Nephron progenitor cell (in vitro differentiated cells): ENCODE measurements around the gene ANXA11.

ENCODE experiments used
- DNase-seq: peaks from one replicate; pipeline ENCODE4 v3.0.0; 2021
- H3K27ac Mint-ChIP-seq: 2 replicates; pipeline ENCODE4 v1.8.0; 2021; ENCODE audit warnings: mild to moderate bottlenecking, moderate library complexity, mixed read lengths
- H3K27me3 Mint-ChIP-seq: 2 replicates; pipeline ENCODE4 v1.8.0; 2021; ENCODE audit warnings: mild to moderate bottlenecking, low read depth, mixed read lengths; ENCODE audit not compliant: poor library complexity
- H3K36me3 Mint-ChIP-seq: 2 replicates; pipeline ENCODE4 v1.8.0; 2021; ENCODE audit warnings: low read depth, mixed read lengths
- H3K4me1 Mint-ChIP-seq: 2 replicates; pipeline ENCODE4 v1.8.0; 2021; ENCODE audit warnings: mixed read lengths
- H3K4me3 Mint-ChIP-seq: 2 replicates; pipeline ENCODE4 v1.8.0; 2021; ENCODE audit warnings: mild to moderate bottlenecking, moderate library complexity, mixed read lengths
- H3K9me3 Mint-ChIP-seq: 2 replicates; pipeline ENCODE4 v1.8.0; 2021; ENCODE audit warnings: mild to moderate bottlenecking, moderate library complexity, mixed read lengths
- CTCF ChIP-seq: fragments of 200-600 bp; sonication (generic); IDR thresholded peaks from 2 replicates; pipeline ENCODE4 v1.5.0; 2021; ENCODE audit warnings: antibody characterized with exemption

ANXA11 gene

GRCh38 chr10:80154978-80155695 lies 50.2 kb downstream of the ANXA11 start:
- H3K36me3 Mint-ChIP-seq = peaks cover 26% of the 10 kb centered on the region
- no peak for DNase-seq
- H3K27me3 Mint-ChIP-seq = peaks cover 3% of the 10 kb centered on the region
- no peak for TF ChIP-seq CTCF
- peaks cover 5% of the 10 kb centered on the region for H3K9me3 Mint-ChIP-seq
- no peak overlapping the region for H3K4me3 Mint-ChIP-seq
- H3K4me1 Mint-ChIP-seq = peaks cover 24% of the 10 kb centered on the region
- H3K27ac Mint-ChIP-seq = no peak overlapping the region

GRCh38 chr10:80154626-80154977 lies 50.7 kb downstream of the ANXA11 start:
- Mint-ChIP-seq H3K4me3 (no peak overlapping the region), H3K27ac (no peak overlapping the region), H3K27me3 (peaks cover 3% of the 10 kb centered on the region), H3K4me1 (peaks cover 19% of the 10 kb centered on the region), H3K9me3 (peaks cover 6% of the 10 kb centered on the region), H3K36me3 (peaks cover 27% of the 10 kb centered on the region)
- TF ChIP-seq CTCF = no peak
- no peak for DNase-seq

- Mint-ChIP-seq H3K27ac (no peak overlapping the region), H3K9me3 (peaks cover 17% of the 10 kb centered on the region), H3K27me3 (peaks cover 3% of the 10 kb centered on the region), H3K36me3 (peaks cover 38% of the 10 kb centered on the region), H3K4me3 (no peak overlapping the region), H3K4me1 (peaks cover 14% of the 10 kb centered on the region)
- TF ChIP-seq CTCF = no peak
- DNase-seq = no peak
These were observed 51.9 kb downstream of the ANXA11 start for GRCh38 chr10:80153460-80153859.

- no peak overlapping the region for H3K4me3 Mint-ChIP-seq
- peaks cover 3% of the 10 kb centered on the region for H3K27me3 Mint-ChIP-seq
- peaks cover 12% of the 10 kb centered on the region for H3K4me1 Mint-ChIP-seq
- peaks cover 33% of the 10 kb centered on the region for H3K36me3 Mint-ChIP-seq
- no peak for DNase-seq
- H3K27ac Mint-ChIP-seq = no peak overlapping the region
- TF ChIP-seq CTCF = no peak
- H3K9me3 Mint-ChIP-seq = peaks cover 17% of the 10 kb centered on the region
These were observed 52.5 kb downstream of the ANXA11 start for GRCh38 chr10:80152820-80153219.

GRCh38 chr10:80150172-80150571 lies 55.2 kb downstream of the ANXA11 start:
- H3K4me1 Mint-ChIP-seq = no peaks in the 10 kb centered on the region
- DNase-seq = no peak
- H3K27ac Mint-ChIP-seq = no peak overlapping the region
- no peak for TF ChIP-seq CTCF
- H3K27me3 Mint-ChIP-seq = peaks cover 3% of the 10 kb centered on the region
- no peak overlapping the region for H3K4me3 Mint-ChIP-seq
- H3K36me3 Mint-ChIP-seq = peaks cover 23% of the 10 kb centered on the region
- H3K9me3 Mint-ChIP-seq = peaks cover 17% of the 10 kb centered on the region

GRCh38 chr10:80149123-80149522 lies 56.2 kb downstream of the ANXA11 start:
- no peak for DNase-seq
- Mint-ChIP-seq H3K9me3 (peaks cover 17% of the 10 kb centered on the region), H3K4me1 (no peaks in the 10 kb centered on the region), H3K36me3 (peaks cover 17% of the 10 kb centered on the region), H3K27me3 (peaks cover 10% of the 10 kb centered on the region), H3K27ac (no peak overlapping the region), H3K4me3 (no peak overlapping the region)
- TF ChIP-seq CTCF = no peak
